ENCODE data around the gene NAA25. TPM values are rescaled to one million over a fixed set of nuclear protein-coding genes. Genes with fewer than 3 reads are reported as not detected.
"Not testable (repeated sequence)": the region's sequence is repeated elsewhere in the genome, so short reads cannot be mapped to it uniquely, and the experiment has no call there.

The NAA25 gene
- total RNA-seq, 2 experiments from 2014 or later: 46.7 to 48.7 TPM

DNA sequence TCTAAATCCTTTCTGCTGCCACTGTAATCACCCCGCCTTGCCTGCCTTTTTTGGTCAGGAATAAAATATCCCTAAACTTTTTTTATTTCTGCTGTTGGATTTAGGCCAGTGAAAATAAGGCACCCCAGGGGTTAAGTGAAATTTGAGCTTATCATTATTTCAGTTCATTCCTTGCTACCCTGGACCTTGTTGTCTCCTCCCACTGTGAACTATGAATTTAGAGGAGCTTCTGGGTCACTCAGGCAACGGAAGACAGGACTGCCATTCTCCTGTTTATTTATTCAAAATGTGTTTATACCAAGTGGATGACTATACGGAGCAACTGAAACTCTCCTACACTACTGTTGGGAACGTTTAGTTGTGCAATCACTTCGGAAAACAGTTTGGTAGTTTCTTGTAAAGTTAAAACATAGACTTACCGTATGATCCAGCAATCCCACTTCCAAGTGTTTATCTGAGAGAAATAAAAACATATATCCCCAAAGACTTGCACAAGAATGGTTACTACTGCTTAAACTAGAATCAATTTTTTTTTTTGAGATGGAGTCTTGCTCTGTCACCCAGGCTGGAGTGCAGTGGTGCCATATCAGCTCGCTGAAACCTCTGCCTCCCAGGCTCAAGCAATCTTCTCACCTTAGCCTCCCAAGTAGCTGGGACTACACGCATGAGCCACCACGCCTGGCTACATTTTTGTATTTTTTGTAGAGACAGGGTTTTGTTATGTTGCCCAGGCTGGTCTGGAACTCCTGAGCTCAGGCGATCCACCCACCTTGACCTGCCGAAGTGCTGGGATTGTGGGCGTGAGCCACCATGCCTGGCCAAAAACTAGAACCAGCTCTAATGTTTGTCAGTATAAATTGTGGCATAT is 14.5 kb upstream of the NAA25 start:
- CTCF ChIA-PET: interaction anchor here (0.6 to 1.5 kb wide), 2 partner anchors 11 to 315 kb away, joined by 3 to 4 read pairs; no protein-coding TSS in a partner anchor
- POLR2A ChIA-PET: interaction anchor here (0.6 kb wide), 1 partner anchor 14 kb away, joined by 4 read pairs; no protein-coding TSS in a partner anchor

GRCh38 chr12:112121780-112122565 is 13.4 kb upstream of the NAA25 start:
- CTCF ChIA-PET: interaction anchor here (1.5 kb wide), 1 partner anchor 10 kb away, joined by 4 read pairs; no protein-coding TSS in a partner anchor
- POLR2A ChIA-PET: interaction anchor here (0.6 to 0.7 kb wide), 2 partner anchors 8 to 13 kb away, joined by 4 to 5 read pairs; no protein-coding TSS in a partner anchor

- POLR2A ChIA-PET: no interaction called here
- CTCF ChIA-PET: no interaction called here
These were observed 9.1 kb upstream of the NAA25 start for GRCh38 chr12:112117685-112118084.

DNA sequence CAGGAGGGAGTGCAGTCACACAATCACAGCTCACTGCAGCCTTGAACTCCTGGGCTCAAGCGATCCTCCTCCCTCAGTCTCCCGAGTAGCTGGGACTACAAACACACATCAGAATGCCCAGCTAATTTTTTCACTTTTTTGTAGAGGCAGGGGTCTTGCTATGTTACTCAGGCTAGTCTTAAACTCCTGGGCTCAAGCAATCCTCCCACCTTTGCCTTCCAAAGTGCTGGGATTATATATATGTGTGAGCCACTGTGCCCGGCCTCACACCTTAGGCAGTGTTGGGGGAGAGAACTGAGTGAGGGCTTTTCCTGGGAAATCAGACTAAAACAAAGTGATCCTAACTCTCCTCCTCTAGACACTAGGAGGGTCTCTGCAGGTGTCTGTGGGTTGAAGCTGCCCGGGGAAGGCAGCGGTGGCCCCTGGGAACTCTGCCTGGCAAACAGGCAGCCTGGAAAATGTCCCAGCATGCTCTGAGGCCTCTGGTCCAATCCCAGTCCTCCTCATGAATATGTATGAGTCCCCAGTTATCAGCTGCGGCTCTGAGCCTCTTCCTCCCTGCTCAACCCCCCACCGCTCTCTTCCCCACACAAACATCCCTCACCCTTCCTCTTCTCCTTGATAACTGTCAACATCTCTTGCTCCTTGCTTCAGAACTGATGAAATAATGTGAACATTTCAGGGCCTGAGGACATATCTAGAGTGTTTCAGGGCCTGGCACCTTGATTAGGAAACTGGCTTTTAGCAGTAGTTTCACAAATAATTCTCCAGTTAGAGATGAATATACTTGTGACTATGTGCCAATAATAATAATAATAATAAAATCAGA is 7.9 kb upstream of the NAA25 start:
- CTCF ChIA-PET: no interaction called here
- POLR2A ChIA-PET: no interaction called here

DNA sequence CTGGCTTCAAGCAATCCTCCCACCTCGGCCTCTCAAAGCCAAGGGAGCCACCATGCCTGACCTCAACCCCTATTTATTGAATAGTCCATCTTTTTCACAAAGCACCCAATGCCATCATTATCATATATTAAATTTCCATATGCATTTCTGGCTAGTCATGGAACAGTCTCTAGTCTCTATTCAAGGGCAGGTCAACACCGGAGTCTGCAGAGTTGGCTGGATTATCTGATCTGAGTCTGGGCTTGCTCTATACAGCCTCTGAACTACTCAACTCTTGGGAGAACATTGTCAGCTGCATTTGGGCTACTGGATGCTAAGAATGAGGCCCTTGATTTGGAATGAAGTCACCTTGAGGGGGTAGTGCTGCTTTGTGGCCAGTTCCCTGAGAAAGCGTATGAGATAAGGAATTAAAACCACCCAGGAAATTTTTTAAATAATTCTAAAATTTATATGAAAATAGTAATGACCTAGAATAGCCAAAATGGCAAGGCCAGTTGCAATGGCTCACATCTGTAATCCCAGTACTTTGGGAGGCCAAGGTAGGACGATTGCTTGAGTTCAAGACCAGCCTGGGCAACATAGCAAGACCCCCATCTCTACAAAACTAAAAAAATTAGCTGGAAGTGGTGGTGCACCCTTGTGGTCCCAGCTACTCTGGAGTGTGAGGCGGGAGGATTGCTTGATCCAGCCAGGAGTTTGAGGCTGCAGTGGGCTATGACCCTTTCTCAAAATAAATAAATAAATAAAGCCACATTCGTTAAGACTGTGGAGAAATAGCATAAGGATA is 6.9 kb upstream of the NAA25 start:
- ChIA-PET POLR2A (no interaction called here), CTCF (no interaction called here)

DNA sequence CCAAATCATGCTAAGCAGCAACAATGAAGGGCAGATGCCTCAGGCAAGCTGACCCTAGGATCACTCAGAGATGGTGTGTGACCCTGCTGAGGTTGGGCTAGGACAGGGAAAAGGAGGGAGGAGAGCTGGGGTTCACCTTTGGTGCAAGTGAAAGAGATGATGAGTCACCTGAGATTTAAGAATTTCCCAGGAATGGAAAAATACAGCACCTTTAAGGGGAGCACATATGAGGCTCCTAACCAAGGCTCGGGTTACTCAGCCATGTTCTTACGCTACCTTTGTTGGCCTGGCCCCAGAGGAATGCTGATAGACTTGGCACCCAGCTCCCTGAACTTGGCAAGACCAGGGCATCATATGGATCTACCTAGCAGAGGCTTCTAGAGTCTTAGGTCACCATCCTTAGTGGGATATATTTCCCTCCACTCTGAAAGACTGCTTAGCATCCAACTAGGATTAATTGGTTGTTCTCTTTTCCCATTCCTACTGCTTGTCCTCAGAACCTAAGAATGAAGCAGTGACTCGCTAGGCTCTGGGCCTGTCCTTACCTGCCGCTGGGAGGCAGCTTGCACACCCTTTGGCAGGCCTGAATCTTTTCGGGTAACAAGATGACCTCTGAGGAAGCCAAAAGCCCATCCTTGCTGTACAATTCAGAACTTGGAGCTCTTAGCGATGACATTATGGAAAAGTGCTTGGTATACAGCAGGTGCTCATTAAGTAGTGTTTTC is 4.0 kb upstream of the NAA25 start:
- ChIA-PET POLR2A (no interaction called here), CTCF (interaction anchor here (1.3 kb wide), 1 partner anchor 10 kb away, joined by 4 read pairs; no protein-coding TSS in a partner anchor)

GRCh38 chr12:112111931-112112330 is 3.3 kb upstream of the NAA25 start:
- CTCF ChIA-PET: interaction anchor here (0.7 to 1.3 kb wide), 2 partner anchors 11 to 41 kb away, joined by 3 to 4 read pairs; no protein-coding TSS in a partner anchor

GRCh38 chr12:112110787-112111662 is 2.4 kb upstream of the NAA25 start:
- POLR2A ChIA-PET: interaction anchor here (0.6 kb wide), 1 partner anchor 110 kb away, joined by 5 read pairs; no protein-coding TSS in a partner anchor
- CTCF ChIA-PET: interaction anchor here (0.6 to 0.7 kb wide), 2 partner anchors 40 to 276 kb away, joined by 3 read pairs; no protein-coding TSS in a partner anchor

More at GRCh38 chr12:112111931-112112330, 3.3 kb upstream of the NAA25 start:
- POLR2A ChIA-PET: interaction anchor here (0.6 kb wide), 2 partner anchors 14 to 111 kb away, joined by 3 to 5 read pairs; no protein-coding TSS in a partner anchor

DNA sequence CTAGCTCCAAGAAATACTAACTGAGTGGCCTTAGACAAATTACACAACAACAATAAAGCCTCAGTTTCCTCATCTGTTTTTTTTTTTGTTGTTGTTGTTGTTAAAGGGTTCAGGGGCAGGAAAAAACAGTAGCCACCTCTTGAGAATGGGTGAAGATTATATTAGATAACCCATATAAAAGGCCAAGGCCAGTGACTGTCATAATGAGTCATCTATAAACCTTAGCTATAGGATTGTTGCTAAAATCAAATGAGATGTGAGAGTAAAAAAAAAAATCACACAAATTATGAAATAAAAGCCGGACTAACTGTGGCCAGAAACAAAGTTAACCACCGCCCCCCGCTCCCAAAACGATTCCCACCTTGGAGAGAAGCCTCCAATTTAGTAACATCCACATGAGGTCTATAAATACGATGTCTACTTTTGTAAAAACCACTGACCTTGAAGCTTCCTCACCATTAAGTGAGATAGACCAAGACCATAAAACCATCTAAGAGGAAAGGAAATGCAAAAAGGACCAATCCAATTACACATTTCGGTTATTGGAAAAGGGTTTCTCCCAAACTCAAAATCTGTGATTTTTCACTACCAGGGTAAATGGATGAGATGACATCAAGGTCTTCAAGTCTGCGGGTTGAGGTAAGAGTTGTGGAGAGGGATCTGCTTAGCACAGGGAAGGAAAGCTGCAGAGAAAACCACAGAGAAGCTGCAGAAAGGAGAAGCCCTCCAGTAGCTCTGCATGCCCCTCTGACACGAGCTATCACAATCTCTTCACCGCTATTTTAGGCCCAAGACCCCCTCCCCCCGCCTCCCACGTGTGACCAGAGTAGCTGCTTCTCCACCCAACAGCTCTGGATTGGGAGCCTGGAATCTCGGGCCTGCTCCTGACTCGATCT is 1.0 kb downstream of the NAA25 start:
- CTCF ChIA-PET: interaction anchor here (1.2 to 2.8 kb wide), 5 partner anchors 10 to 279 kb away, joined by 3 to 12 read pairs (median 5); partner anchors contain the start of gene TRAFD1
- POLR2A ChIA-PET: interaction anchor here (1.0 to 1.7 kb wide), 4 partner anchors 11 to 94 kb away, joined by 5 to 16 read pairs (median 12); partner anchors contain the start of genes ERP29, TMEM116 and TRAFD1

GRCh38 chr12:112105891-112106290 is 2.7 kb downstream of the NAA25 start:
- ChIA-PET POLR2A (no interaction called here), CTCF (interaction anchor here (0.9 to 2.8 kb wide), 5 partner anchors 9 to 281 kb away, joined by 3 to 12 read pairs (median 5); partner anchors contain the start of gene TRAFD1)

DNA sequence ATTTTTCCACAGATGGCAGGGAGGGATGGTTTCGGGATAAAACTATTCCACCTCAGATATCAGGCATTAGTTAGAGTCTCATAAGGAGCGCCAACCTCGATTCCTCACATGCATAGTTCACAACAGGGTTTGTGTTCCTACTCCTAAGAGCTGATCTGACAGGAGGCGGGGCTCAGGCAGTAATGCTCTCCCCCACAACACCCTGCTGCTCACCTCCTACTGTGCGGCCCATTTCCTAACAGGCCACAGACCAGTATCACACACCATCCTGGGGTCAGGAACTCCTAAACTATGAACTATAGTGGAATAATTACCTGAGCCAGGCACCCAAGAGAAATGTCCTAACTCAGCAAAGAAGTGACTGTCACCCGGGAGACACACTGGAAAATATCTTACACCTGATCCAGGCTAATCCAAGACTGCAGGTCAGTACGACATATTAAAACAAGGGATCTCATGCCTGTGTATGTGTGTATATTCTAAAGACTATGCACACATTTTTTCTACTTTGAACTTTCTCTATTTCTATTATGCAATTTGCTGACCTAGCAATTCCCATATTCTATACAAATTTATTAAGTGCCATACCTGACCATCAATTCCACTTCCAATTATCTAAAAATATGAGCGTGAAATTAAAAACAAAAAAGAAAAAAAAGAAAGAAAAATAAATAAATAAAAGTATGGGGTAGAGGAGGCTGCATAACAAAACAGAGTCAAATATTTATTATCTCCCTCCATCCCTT is 4.7 kb downstream of the NAA25 start:
- ChIA-PET POLR2A (no interaction called here), CTCF (no interaction called here)

- CTCF ChIA-PET: not testable (repeated sequence)
- POLR2A ChIA-PET: interaction anchor here (0.7 kb wide), 1 partner anchor 262 kb away, joined by 4 read pairs; no protein-coding TSS in a partner anchor
These were observed 5.8 kb downstream of the NAA25 start for GRCh38 chr12:112102746-112103145.

DNA sequence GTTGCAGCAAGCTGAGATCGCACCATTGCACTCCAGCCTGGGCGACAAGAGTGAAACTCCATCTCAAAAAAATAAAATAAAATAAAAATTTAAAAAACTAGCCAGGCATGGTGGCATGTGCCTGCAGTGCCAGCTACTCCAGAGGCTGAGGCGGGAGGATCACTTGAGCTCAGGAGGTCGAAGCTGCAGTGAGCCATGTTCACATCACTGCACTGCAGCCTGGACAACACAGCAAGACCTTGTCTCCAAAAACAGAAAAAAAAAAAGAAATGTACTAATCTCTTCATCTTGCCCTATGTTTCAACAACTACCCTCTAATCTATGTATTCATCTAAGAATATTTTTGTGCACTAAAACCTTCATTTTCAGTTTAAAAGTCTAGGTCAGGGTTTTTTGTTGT is 6.5 kb downstream of the NAA25 start:
- POLR2A ChIA-PET: interaction anchor here (0.7 to 0.8 kb wide), 2 partner anchors 24 to 261 kb away, joined by 4 read pairs; no protein-coding TSS in a partner anchor

DNA sequence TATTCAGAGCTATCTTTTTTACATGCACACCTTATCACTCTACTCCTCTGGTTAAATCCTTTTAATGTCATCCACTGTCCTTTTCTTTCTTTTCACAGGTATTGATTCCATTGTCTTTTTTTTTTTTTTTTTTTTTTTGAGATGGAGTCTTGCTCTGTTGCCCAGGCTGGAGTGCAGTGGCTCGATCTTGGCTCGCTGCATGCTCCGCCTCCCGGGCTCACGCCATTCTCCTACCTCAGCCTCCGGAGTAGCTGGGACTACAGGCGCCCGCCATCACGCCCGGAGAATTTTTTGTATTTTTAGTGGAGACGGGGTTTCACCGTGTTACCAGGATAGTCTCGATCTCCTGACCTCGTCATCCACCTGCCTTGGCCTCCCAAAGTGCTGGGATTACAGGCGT is 8.1 kb downstream of the NAA25 start:
- POLR2A ChIA-PET: interaction anchor here (0.7 kb wide), 2 partner anchors 25 to 52 kb away, joined by 8 to 10 read pairs; partner anchors contain the start of gene TRAFD1
- CTCF ChIA-PET: not testable (repeated sequence)

More for the DNA sequence above, 6.5 kb downstream of the NAA25 start:
- CTCF ChIA-PET: no interaction called here
